SK-N-SH treated with all-trans-retinoic acid at 6 μM for 48 hours (cell line): ENCODE results near the gene ZNF195.
"Not testable (repeated sequence)": the region's sequence is repeated elsewhere in the genome, so short reads cannot be mapped to it uniquely, and the experiment has no call there.

Source experiments
- ATAC-seq: fragments of 200-7000 bp; cut with Tn5 transposase; 3 replicates; pipeline ENCODE4 v1.9.1; 2020; ENCODE audit warnings: mild to moderate bottlenecking, moderate library complexity
- ARNTL ChIP-seq: fragments of 450-650 bp; formaldehyde crosslinking; IDR thresholded peaks from 2 replicates; pipeline ENCODE4 v1.5.0; 2020; ENCODE audit warnings: low read depth, mild to moderate bottlenecking, moderate library complexity, borderline replicate concordance
- BACH2 ChIP-seq: fragments of 250-450 bp; sonication (Bioruptor Pico); IDR thresholded peaks from 2 replicates; pipeline ENCODE4 v1.9.0; 2021; ENCODE audit warnings: mild to moderate bottlenecking, borderline replicate concordance
- CREB5 ChIP-seq: fragments of 250-450 bp; sonication (Bioruptor Pico); IDR thresholded peaks from 2 replicates; pipeline ENCODE4 v1.5.1; 2020; ENCODE audit warnings: low read depth, mild to moderate bottlenecking, moderate library complexity
- CSDC2 ChIP-seq: fragments of 250-450 bp; sonication (Bioruptor Pico); IDR thresholded peaks from 2 replicates; pipeline ENCODE4 v1.5.0; 2020; ENCODE audit warnings: mild to moderate bottlenecking, moderate library complexity
- CSRNP3 ChIP-seq: fragments of 250-450 bp; sonication (Bioruptor Pico); IDR thresholded peaks from 2 replicates; pipeline ENCODE4 v1.5.1; 2021; ENCODE audit warnings: mild to moderate bottlenecking, moderate library complexity
- ESRRG ChIP-seq: fragments of 250-450 bp; sonication (Bioruptor Pico); IDR thresholded peaks from 2 replicates; pipeline ENCODE4 v1.6.1; 2021; ENCODE audit warnings: mild to moderate bottlenecking
- GLIS3 ChIP-seq: fragments of 250-450 bp; sonication (Bioruptor Pico); IDR thresholded peaks from 2 replicates; pipeline ENCODE4 v1.5.0; 2020; ENCODE audit warnings: mild to moderate bottlenecking, moderate library complexity
- ISL1 ChIP-seq: fragments of 250-450 bp; sonication (Bioruptor Pico); IDR thresholded peaks from 2 replicates; pipeline ENCODE4 v2.1.2; 2022; ENCODE audit warnings: mild to moderate bottlenecking, moderate library complexity
- OSR1 ChIP-seq: fragments of 250-450 bp; sonication (Bioruptor Pico); IDR thresholded peaks from 2 replicates; pipeline ENCODE4 v1.8.0; 2022; ENCODE audit warnings: moderate library complexity, mild to moderate bottlenecking, inconsistent platforms
- PATZ1 ChIP-seq: fragments of 250-450 bp; sonication (Bioruptor Pico); IDR thresholded peaks from 2 replicates; pipeline ENCODE4 v1.8.0; 2020; ENCODE audit warnings: mild to moderate bottlenecking, moderate library complexity, borderline replicate concordance
- POU6F1 ChIP-seq: fragments of 250-450 bp; sonication (Bioruptor Pico); IDR thresholded peaks from 2 replicates; pipeline ENCODE4 v1.8.0; 2021; ENCODE audit warnings: low read depth, mild to moderate bottlenecking, moderate library complexity, borderline replicate concordance
- PPARA ChIP-seq: fragments of 250-450 bp; sonication (Bioruptor Pico); IDR thresholded peaks from 2 replicates; pipeline ENCODE4 v1.5.0; 2020; ENCODE audit warnings: mild to moderate bottlenecking, borderline replicate concordance
- RARB ChIP-seq: fragments of 250-450 bp; sonication (Bioruptor Pico); IDR thresholded peaks from 2 replicates; pipeline ENCODE4 v1.8.0; 2021; ENCODE audit warnings: mild to moderate bottlenecking, moderate library complexity
- SNAI2 ChIP-seq: fragments of 250-450 bp; sonication (Bioruptor Pico); IDR thresholded peaks from 2 replicates; pipeline ENCODE4 v1.5.0; 2020; ENCODE audit warnings: mild to moderate bottlenecking, moderate library complexity
- TCF4 ChIP-seq: fragments of 250-450 bp; sonication (Bioruptor Pico); IDR thresholded peaks from 2 replicates; pipeline ENCODE4 v1.8.0; 2021; ENCODE audit warnings: mild to moderate bottlenecking, moderate library complexity, borderline replicate concordance
- TOX ChIP-seq: fragments of 250-450 bp; sonication (Bioruptor Pico); IDR thresholded peaks from 2 replicates; pipeline ENCODE4 v1.8.0; 2021; ENCODE audit warnings: mild to moderate bottlenecking, moderate library complexity, borderline replicate concordance
- TSHZ2 ChIP-seq: fragments of 250-450 bp; sonication (Bioruptor Pico); IDR thresholded peaks from 2 replicates; pipeline ENCODE4 v1.5.0; 2020; ENCODE audit warnings: mild to moderate bottlenecking, moderate library complexity
- ZC3H10 ChIP-seq: fragments of 250-450 bp; sonication (Bioruptor Pico); IDR thresholded peaks from 2 replicates; pipeline ENCODE4 v1.5.1; 2021; ENCODE audit warnings: mild to moderate bottlenecking, moderate library complexity
- ZFP30 ChIP-seq: fragments of 450-650 bp; formaldehyde crosslinking; IDR thresholded peaks from 2 replicates; pipeline ENCODE4 v1.5.0; 2022; ENCODE audit warnings: mild to moderate bottlenecking, moderate library complexity
- ZNF565 ChIP-seq: fragments of 450-650 bp; formaldehyde crosslinking; conservative IDR thresholded peaks from 2 replicates; pipeline ENCODE4 v1.5.0; 2020; ENCODE audit warnings: low read depth, mild to moderate bottlenecking, moderate library complexity
- ZNF70 ChIP-seq: fragments of 450-650 bp; formaldehyde crosslinking; IDR thresholded peaks from 2 replicates; pipeline ENCODE4 v1.5.0; 2020; ENCODE audit warnings: mild to moderate bottlenecking, moderate library complexity
- ZNF8 ChIP-seq: fragments of 450-650 bp; formaldehyde crosslinking; IDR thresholded peaks from 2 replicates; pipeline ENCODE4 v1.5.0; 2020; ENCODE audit warnings: mild to moderate bottlenecking, moderate library complexity

Gene ZNF195

GRCh38 chr11:3339340-3339624 is 39.7 kb downstream of the ZNF195 start:
- TF ChIP-seq ZC3H10 (CRISPR knock-in tag) = no peak
- TF ChIP-seq CSRNP3 (CRISPR knock-in tag) = no peak
- no peak for TF ChIP-seq ZFP30 (CRISPR knock-in tag)
- no peak for TF ChIP-seq GLIS3
- no peak for TF ChIP-seq CSDC2 (CRISPR knock-in tag)
- TF ChIP-seq ZNF8 = no peak
- TF ChIP-seq PATZ1 (CRISPR knock-in tag) = no peak
- no peak for TF ChIP-seq SNAI2
- no peak for TF ChIP-seq CREB5 (CRISPR knock-in tag)
- no peak for TF ChIP-seq BACH2 (CRISPR knock-in tag)
- no peak for TF ChIP-seq OSR1 (CRISPR knock-in tag)
- TF ChIP-seq ISL1 (CRISPR knock-in tag) = no peak
- TF ChIP-seq ZNF70 = no peak
- TF ChIP-seq ZNF565 (CRISPR knock-in tag) = no peak
- TF ChIP-seq ESRRG (CRISPR knock-in tag) = no peak
- no peak for TF ChIP-seq TOX (CRISPR knock-in tag)
- TF ChIP-seq TCF4 (CRISPR knock-in tag) = no peak
- no peak for TF ChIP-seq TSHZ2
- TF ChIP-seq RARB (CRISPR knock-in tag) = no peak
- TF ChIP-seq POU6F1 (CRISPR knock-in tag) = no peak
- TF ChIP-seq, all 23 proteins: peak for 0
- ATAC-seq = no peak

GRCh38 chr11:3338569-3339339 is 40.2 kb downstream of the ZNF195 start:
- TF ChIP-seq RARB (CRISPR knock-in tag) (no peak), TOX (CRISPR knock-in tag) (no peak), ZNF8 (no peak), PATZ1 (CRISPR knock-in tag) (no peak), ZFP30 (CRISPR knock-in tag) (no peak), ARNTL (no peak), OSR1 (CRISPR knock-in tag) (no peak), PPARA (CRISPR knock-in tag) (no peak), CSDC2 (CRISPR knock-in tag) (no peak), GLIS3 (no peak), BACH2 (CRISPR knock-in tag) (no peak)
- ATAC-seq = no peak

GRCh38 chr11:3336420-3336819 is 42.5 kb downstream of the ZNF195 start:
- ATAC-seq = not testable (repeated sequence)

- not testable (repeated sequence) for ATAC-seq
Observed at GRCh38 chr11:3333157-3333556, 45.8 kb downstream of the ZNF195 start.

- not testable (repeated sequence) for ATAC-seq
Observed at GRCh38 chr11:3331078-3331477, 47.9 kb downstream of the ZNF195 start.

- not testable (repeated sequence) for ATAC-seq
Observed at GRCh38 chr11:3330064-3330463, 48.9 kb downstream of the ZNF195 start.

GRCh38 chr11:3328503-3328902 is 50.4 kb downstream of the ZNF195 start:
- ATAC-seq = not testable (repeated sequence)
